Measurements from ENCODE around the gene AURKA. TPM values are rescaled to one million over a fixed set of nuclear protein-coding genes. Genes with fewer than 3 reads are reported as not detected.
A peak's percentile ranks its signal among the peaks of the same experiment; 100 is the strongest.
"Not testable (repeated sequence)": the region's sequence is repeated elsewhere in the genome, so short reads cannot be mapped to it uniquely, and the experiment has no call there.

The AURKA gene
- total RNA-seq, 1 donor from 2014 or later, result 12.4 TPM

- DNase-seq, result no peak
- H3K27ac Mint-ChIP-seq (ENCODE audit: unreplicated experiment), result no peak overlapping the region
Observed at GRCh38 chr20:56406910-56407309, 14.9 kb upstream of the AURKA start.

GRCh38 chr20:56405356-56405755 lies 13.3 kb upstream of the AURKA start:
- H3K4me3 Mint-ChIP-seq (ENCODE audit: unreplicated experiment); H3K27ac Mint-ChIP-seq (ENCODE audit: unreplicated experiment); H3K36me3 Mint-ChIP-seq (ENCODE audit: unreplicated experiment); H3K27me3 Mint-ChIP-seq (ENCODE audit: unreplicated experiment); H3K9me3 Mint-ChIP-seq (ENCODE audit: unreplicated experiment); H3K4me1 Mint-ChIP-seq (ENCODE audit: low read depth, unreplicated experiment); DNase-seq: not testable (repeated sequence)

More at GRCh38 chr20:56406910-56407309, 14.9 kb upstream of the AURKA start:
- Mint-ChIP-seq H3K9me3 (ENCODE audit: unreplicated experiment) (no peaks in the 10 kb centered on the region), H3K4me1 (ENCODE audit: low read depth, unreplicated experiment) (no peaks in the 10 kb centered on the region), H3K27me3 (ENCODE audit: unreplicated experiment) (peaks cover 2% of the 10 kb centered on the region), H3K36me3 (ENCODE audit: unreplicated experiment) (no peaks in the 10 kb centered on the region), H3K4me3 (ENCODE audit: unreplicated experiment) (no peak overlapping the region)
- no peak for TF ChIP-seq CTCF (IDR thresholded peaks at IDR 0.05; ENCODE audit: partially characterized antibody, unreplicated experiment)

- no peaks in the 10 kb centered on the region for H3K4me1 Mint-ChIP-seq (ENCODE audit: low read depth, unreplicated experiment)
- peaks cover 2% of the 10 kb centered on the region for H3K27me3 Mint-ChIP-seq (ENCODE audit: unreplicated experiment)
- no peak overlapping the region for H3K4me3 Mint-ChIP-seq (ENCODE audit: unreplicated experiment)
- no peaks in the 10 kb centered on the region for H3K36me3 Mint-ChIP-seq (ENCODE audit: unreplicated experiment)
- no peak overlapping the region for H3K27ac Mint-ChIP-seq (ENCODE audit: unreplicated experiment)
- no peak for DNase-seq
- TF ChIP-seq CTCF (IDR thresholded peaks at IDR 0.05; ENCODE audit: partially characterized antibody, unreplicated experiment), result no peak
- no peaks in the 10 kb centered on the region for H3K9me3 Mint-ChIP-seq (ENCODE audit: unreplicated experiment)
Observed at GRCh38 chr20:56403465-56403864, 11.4 kb upstream of the AURKA start.

- no peaks in the 10 kb centered on the region for H3K36me3 Mint-ChIP-seq (ENCODE audit: unreplicated experiment)
- H3K9me3 Mint-ChIP-seq (ENCODE audit: unreplicated experiment), result no peaks in the 10 kb centered on the region
Observed at GRCh38 chr20:56400001-56400640, 8.1 kb upstream of the AURKA start.

GRCh38 chr20:56395166-56395565 lies 3.2 kb upstream of the AURKA start:
- Mint-ChIP-seq H3K27me3 (ENCODE audit: unreplicated experiment) (no peaks in the 10 kb centered on the region), H3K4me1 (ENCODE audit: low read depth, unreplicated experiment) (peaks cover 15% of the 10 kb centered on the region), H3K9me3 (ENCODE audit: unreplicated experiment) (no peaks in the 10 kb centered on the region), H3K36me3 (ENCODE audit: unreplicated experiment) (no peaks in the 10 kb centered on the region), H3K4me3 (ENCODE audit: unreplicated experiment) (no peak overlapping the region), H3K27ac (ENCODE audit: unreplicated experiment) (no peak overlapping the region)
- no peak for DNase-seq
- TF ChIP-seq CTCF (IDR thresholded peaks at IDR 0.05; ENCODE audit: partially characterized antibody, unreplicated experiment), result no peak

More at GRCh38 chr20:56400001-56400640, 8.1 kb upstream of the AURKA start:
- H3K4me3 Mint-ChIP-seq (ENCODE audit: unreplicated experiment), result no peak overlapping the region
- no peaks in the 10 kb centered on the region for H3K27me3 Mint-ChIP-seq (ENCODE audit: unreplicated experiment)
- peak; percentile 90 for TF ChIP-seq CTCF (IDR thresholded peaks at IDR 0.05; ENCODE audit: partially characterized antibody, unreplicated experiment)
- no peaks in the 10 kb centered on the region for H3K4me1 Mint-ChIP-seq (ENCODE audit: low read depth, unreplicated experiment)
- no peak overlapping the region for H3K27ac Mint-ChIP-seq (ENCODE audit: unreplicated experiment)
- peak; percentile 44 for DNase-seq
